Kidney epithelial cell (primary cell): Measurements from ENCODE around the gene DSP. TPM values are rescaled to one million over a fixed set of nuclear protein-coding genes. Genes with fewer than 3 reads are reported as not detected.

Source experiments
- DNase-seq: peaks from one replicate; pipeline ENCODE4 v3.0.0-alpha.2; 2010; ENCODE audit warnings: low read depth
- H3K27me3 ChIP-seq: 2 replicates; pipeline ENCODE4 v1.6.0; 2011; ENCODE audit warnings: low read length; ENCODE audit not compliant: control insufficient read depth, insufficient read depth
- H3K36me3 ChIP-seq: 2 replicates; pipeline ENCODE4 v1.5.1; 2011; ENCODE audit warnings: low read length; ENCODE audit not compliant: control insufficient read depth, insufficient read depth
- H3K4me3 ChIP-seq: 2 replicates; pipeline ENCODE4 v1.5.1; 2011; ENCODE audit warnings: low read depth, mild to moderate bottlenecking, control low read depth, low read length
- CTCF ChIP-seq: IDR thresholded peaks from 2 replicates; pipeline ENCODE4 v1.5.1; 2011; ENCODE audit warnings: mild to moderate bottlenecking, moderate library complexity, low read length, control low read depth, inconsistent platforms; ENCODE audit not compliant: insufficient read depth, poor library complexity, severe bottlenecking
- total RNA-seq: library from RNA; depleted of rRNA; stranded (reverse); fragments of >200 nt; gene quantifications from 2 replicates; pipeline ENCODE4 v1.2.3, GENCODE V29; 2015

The DSP gene
- total RNA-seq, 1 donor from 2014 or later: 220 TPM

GRCh38 chr6:7513529-7513928 is 27.9 kb upstream of the DSP start:
- no peak for DNase-seq
- no peak overlapping the region for H3K4me3 ChIP-seq
- TF ChIP-seq CTCF: no peak
- no peaks in the 10 kb centered on the region for H3K27me3 ChIP-seq
- H3K36me3 ChIP-seq: no peaks in the 10 kb centered on the region

GRCh38 chr6:7515363-7515762 is 26.1 kb upstream of the DSP start:
- Histone ChIP-seq H3K27me3 (no peaks in the 10 kb centered on the region), H3K4me3 (no peak overlapping the region), H3K36me3 (no peaks in the 10 kb centered on the region)
- no peak for TF ChIP-seq CTCF
- DNase-seq: no peak

- Histone ChIP-seq H3K36me3 (no peaks in the 10 kb centered on the region), H3K4me3 (no peak overlapping the region), H3K27me3 (no peaks in the 10 kb centered on the region)
- no peak for TF ChIP-seq CTCF
- DNase-seq: no peak
Measured at GRCh38 chr6:7518877-7519276, 22.6 kb upstream of the DSP start.

GRCh38 chr6:7522873-7523272 is 18.6 kb upstream of the DSP start:
- Histone ChIP-seq H3K4me3 (no peak overlapping the region), H3K36me3 (no peaks in the 10 kb centered on the region), H3K27me3 (no peaks in the 10 kb centered on the region)
- no peak for DNase-seq
- no peak for TF ChIP-seq CTCF

GRCh38 chr6:7523922-7524321 is 17.5 kb upstream of the DSP start:
- TF ChIP-seq CTCF: no peak
- H3K4me3 ChIP-seq: no peak overlapping the region
- no peak for DNase-seq
- no peaks in the 10 kb centered on the region for H3K27me3 ChIP-seq
- H3K36me3 ChIP-seq: no peaks in the 10 kb centered on the region

- no peaks in the 10 kb centered on the region for H3K27me3 ChIP-seq
- TF ChIP-seq CTCF: no peak
- H3K4me3 ChIP-seq: no peak overlapping the region
- no peak for DNase-seq
- no peaks in the 10 kb centered on the region for H3K36me3 ChIP-seq
Measured at GRCh38 chr6:7526755-7527154, 14.7 kb upstream of the DSP start.
